ENCODE data around the gene FCHO1.

DNA sequence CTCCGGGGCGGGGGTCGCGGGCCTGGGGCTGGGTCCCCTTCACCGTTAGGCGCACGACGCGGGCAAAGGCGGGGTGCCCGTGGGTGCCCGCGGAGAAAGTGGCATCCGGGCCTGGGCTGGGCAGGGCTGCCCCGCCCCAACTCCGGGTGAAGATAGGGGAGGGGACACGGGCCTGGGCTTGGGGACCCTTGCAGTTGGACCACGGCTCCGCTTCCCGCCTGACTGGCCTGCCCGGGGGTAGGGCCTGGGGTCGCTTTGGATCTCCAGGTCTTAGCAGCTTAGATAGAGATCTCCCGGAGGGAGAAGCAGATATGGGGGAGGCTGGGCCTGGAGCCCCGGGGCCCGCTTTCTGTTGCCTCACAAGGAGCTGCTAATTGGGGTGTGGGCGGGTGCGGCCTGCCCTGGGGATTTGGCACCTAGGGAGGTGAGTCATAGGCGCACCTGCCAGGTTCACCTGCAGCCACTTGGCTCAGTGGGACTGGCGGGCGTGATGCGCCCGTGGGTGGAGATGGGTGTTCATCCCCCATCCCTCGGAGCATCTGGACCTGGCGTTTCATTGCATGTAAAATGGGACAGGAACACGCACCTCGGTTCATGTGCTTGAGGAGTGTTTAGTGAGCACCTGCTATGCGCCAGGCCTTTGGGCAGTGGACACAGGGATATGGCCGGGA is 31.4 kb upstream of the FCHO1 start:
- TF ChIP-seq CTCF (optimal IDR thresholded peaks at IDR 0.05 in 1 of 3, IDR thresholded peaks at IDR 0.05 in 1 of 3, conservative IDR thresholded peaks at IDR 0.05 in 1 of 3; ENCODE audit: extremely low read depth in 1 of 3, insufficient read depth in 2 of 3, low read length in 3 of 3) (no peak), EZH2 (IDR thresholded peaks at IDR 0.05; ENCODE audit: low read length) (no peak)

All from keratinocyte (primary cell).